HG03521 (cell line): Measurements from ENCODE around the gene ARRB1.
"Not testable (repeated sequence)": the region's sequence is repeated elsewhere in the genome, so short reads cannot be mapped to it uniquely, and the experiment has no call there.

Experiments
- ATAC-seq: cut with Tn5 transposase; IDR thresholded peaks from one replicate; pipeline ENCODE4 v1.9.1; 2021; ENCODE audit warnings: mild to moderate bottlenecking, moderate library complexity; ENCODE audit not compliant: unreplicated experiment

The ARRB1 gene

DNA sequence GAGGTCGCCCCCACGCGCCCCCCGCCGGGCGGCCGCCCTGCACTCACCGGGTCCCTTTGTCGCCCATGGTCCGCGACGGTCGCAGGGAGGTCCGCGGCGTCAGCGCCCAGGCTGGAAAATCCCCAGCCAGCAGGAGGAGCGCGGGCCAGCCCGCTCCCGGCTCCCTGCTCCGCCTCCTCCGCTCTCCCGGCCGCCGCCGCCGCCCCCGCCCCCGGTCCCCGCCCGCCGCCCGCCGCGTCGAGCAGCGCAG is at the start of gene ARRB1:
Gene ARRB1 (minus strand): TSS at position 121 of the 250 bp plus-strand sequence. CDS start 54 bp downstream, at position 67.
- ATAC-seq: no peak

DNA sequence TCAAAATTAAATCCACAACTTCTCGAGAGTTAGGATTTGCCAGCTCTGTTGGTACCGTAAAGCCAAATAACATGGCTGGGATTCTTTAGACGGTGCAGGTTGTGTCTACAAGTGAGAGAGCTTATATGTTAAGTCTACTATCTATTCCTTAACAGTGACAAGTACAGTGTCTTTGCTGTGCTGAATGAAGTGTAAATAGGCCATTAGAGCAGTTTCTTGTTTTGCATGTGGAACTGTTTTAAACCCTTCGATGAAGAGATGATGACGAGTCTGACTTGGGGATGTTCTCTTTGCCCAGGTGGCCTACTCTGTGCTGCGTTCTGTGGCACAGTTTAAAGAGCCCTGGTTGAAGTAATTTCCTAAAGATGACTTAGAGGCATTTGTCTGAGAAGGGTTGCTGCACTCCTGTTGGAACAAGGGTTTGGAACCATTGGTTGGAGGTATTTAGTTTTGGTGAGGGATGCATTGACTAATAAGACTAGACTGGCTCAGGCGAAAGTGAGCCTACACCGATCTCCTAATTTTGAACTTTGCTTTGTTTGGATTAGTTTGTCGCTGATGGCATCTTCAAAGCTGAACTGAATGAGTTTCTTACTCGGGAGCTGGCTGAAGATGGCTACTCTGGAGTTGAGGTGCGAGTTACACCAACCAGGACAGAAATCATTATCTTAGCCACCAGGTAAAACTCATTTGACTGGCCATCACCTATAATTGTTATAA is 48.8 kb upstream of the ARRB1 start:
- no peak for ATAC-seq

DNA sequence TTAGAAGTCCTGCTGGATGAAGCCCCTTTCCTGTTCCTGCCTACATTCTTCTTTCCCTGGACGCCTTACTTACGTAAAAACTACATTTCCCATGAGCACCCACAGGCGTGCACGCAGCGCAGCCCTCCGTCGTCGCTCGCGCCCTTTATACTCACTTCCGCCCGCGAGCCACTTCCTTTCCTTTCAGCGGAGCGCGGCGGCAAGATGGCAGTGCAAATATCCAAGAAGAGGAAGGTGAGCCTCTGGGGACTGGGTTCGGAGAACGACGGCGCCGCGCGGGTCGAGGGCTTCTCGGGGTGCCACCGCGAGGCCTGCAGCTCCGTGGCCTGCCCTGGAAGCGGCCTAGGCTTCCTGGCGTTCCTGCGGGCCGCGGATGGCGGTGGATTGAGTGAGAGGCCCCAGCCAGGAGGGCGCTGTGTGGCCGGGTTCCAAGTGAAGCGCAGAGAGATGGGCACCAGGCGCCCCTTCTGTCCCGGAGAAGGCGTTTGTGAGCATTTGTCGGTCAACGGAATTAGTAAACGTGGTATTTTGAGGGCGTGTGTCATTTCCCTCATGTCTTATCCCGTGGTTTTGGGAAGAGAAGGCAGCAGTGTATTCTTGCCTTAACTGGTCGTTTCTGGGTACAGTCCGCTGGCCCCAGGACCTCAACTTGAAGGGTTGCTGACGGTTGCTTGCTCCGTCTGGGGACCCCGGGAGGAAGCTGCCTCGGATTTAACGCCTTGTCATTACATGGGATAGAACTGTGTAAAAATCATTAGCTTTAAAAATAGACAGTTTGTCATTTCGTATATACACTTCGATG is 48.1 kb upstream of the ARRB1 start, which contains the start of gene RPS3:
Gene RPS3 (plus strand): TSS at position 175 of the 802 bp plus-strand sequence. CDS start 30 bp downstream, at position 205.
- peak; percentile 85 for ATAC-seq

DNA sequence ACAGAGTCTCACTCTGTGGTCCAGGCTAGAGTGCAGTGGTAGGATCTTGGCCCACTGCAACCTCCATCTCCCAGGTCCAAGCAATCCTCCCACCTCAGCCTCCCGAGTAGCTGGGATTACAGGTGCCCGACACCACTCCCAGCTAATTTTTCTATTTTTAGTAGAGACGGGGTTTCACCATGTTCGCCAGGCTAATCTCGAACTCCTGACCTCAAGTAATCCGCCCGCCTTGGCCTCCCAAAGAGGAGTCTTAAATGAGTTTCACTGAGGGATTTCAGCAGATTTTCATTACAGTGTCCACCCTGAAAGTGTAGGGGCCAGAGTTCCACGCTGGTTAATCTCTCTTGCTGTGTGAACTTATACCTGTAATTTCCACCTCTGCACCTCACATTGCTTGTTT is 47.4 kb upstream of the ARRB1 start:
- no peak for ATAC-seq

GRCh38 chr11:75394085-75394840 is 42.8 kb upstream of the ARRB1 start:
- no peak for ATAC-seq

DNA sequence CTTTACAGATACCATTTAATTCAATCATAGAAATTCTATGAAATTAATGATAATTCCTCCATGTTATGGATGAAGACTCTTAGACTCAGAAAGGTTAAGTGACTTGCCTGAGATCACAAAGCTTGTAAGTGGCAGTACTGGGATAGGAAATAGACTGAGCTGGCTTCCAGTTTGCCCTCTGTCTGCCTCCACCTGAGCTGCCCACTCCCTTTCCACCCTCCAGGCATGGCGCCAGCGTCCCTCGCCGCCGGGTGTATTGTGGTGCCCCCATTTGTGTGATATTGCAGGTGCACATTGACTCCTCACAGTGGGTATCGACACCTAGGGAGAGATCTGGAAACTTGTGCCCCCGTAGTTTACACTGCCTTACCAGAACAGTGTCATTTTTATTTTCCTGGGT is 38.5 kb upstream of the ARRB1 start:
- no peak for ATAC-seq

DNA sequence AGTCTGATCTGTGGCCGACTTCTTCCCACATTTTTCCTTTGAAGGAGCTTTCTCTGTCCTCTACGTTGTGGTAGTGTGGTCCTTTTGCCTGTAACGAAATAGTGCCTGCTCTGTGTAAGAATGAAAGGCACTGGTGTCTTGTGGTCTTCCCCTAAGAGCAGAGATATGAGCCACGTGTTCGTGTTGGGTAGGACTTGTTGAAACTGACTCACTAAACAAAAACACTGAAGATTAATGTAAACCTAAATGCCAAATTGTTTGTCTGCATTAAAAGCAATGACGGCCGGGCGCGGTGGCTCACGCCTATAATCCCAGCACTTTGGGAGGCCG is 37.8 kb upstream of the ARRB1 start:
- ATAC-seq: no peak

GRCh38 chr11:75388386-75389275 is 37.2 kb upstream of the ARRB1 start:
- ATAC-seq: no peak

- ATAC-seq: no peak
Measured at GRCh38 chr11:75387736-75388294, 36.4 kb upstream of the ARRB1 start.

DNA sequence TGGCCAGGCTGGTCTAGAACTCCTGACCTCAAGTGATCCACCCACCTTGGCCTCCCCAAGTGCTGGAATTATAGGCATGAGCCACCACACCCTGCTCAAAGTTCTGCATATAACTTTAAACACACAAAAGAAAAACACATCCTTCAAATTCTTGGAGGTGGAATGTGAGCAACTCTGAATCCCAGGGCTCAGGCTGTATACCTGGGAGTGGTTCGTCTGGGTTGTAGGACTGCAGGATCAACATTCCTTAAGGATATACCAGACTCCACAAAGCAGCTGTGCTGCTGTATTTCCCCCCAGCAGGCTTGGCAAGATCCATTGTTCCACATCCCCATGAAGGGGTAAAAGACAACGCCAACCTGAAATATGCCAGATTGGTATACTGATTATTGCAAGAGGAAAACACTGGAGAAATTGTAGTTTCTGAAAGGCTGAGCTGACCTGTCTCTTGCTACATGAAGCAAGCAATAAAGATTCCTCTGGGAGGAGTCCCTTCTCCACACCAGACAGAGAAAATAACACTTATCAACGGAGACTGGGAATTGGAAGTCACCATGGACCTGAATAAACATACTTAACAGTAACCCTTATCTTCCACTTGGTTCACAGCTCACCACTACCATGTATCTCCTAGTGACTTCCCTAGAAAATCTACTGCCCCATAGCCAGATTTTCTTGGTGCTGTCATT is 35.6 kb upstream of the ARRB1 start:
- ATAC-seq: no peak

GRCh38 chr11:75384438-75385080 is 33.1 kb upstream of the ARRB1 start:
- ATAC-seq: no peak

DNA sequence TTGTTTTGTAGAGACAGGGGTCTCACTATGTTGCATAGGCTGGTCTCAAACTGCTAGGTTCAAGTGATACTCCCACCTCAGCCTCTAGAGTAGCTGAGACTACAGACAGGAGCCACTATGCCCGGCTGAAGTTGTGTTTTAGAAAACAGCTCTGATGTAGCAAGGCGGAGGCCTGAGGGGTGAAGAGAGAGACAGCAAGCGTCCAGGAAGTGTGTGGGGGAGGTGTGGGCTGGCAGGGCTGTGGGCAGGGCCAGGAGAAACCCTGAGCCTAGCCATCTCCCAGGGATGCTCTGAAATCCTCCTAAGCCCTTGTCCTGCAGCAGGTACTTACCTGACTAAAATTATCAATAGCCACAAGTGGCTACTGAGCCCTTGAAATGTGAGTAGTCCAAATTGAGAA is 31.8 kb upstream of the ARRB1 start:
- no peak for ATAC-seq

DNA sequence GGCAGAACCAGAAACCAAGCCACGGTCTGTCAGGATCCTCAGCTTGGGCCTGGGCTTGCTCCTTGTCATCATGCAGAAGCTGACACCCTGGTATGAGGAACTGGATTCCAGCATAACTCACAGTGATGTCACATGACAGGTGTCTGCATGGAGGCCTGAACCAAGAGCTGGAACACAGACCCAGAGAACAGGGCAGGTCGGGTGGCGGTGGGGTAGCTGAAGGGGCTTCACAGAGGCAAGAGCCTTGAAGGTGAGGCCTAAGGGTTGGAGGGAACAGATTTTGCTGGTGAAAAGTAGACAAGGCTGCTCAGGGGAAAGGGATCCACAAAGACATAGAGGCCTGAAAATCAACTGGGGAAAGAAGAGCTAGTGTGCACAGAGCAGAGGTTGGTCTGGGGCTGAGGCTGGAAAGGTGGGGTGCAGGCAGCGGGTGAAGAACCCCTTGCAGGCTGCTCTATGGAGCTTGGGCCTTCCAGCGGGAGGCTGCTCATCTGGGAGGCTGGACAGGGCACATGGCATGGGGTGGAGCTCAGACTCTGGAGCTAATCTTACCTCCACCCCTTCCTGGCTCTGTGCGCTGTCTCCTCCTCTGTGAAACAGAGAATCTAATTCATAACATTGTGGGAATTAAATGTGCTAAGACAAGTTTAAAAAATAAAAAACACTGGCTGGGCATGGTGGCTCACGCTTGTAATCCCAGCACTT is 29.4 kb upstream of the ARRB1 start:
- ATAC-seq: no peak

GRCh38 chr11:75380245-75380644 is 28.8 kb upstream of the ARRB1 start:
- no peak for ATAC-seq

DNA sequence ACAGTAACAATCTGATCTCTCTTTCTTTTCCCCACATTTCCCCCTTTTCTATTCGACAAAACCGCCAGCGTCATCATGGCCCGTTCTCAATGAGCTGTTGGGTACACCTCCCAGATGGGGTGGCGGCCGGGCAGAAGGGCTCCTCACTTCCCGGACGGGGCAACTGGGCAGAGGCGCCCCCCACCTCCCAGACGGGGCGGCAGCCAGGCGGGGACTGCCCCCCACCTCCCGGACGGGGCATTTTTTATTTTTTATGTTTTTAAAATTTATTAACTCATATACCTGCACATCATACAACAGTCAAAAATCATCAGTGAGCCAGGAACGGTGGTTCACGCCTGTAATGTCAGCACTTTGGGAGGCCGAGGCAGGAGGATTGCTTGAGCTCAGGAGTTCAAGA is 27.3 kb upstream of the ARRB1 start:
- ATAC-seq: not testable (repeated sequence)

DNA sequence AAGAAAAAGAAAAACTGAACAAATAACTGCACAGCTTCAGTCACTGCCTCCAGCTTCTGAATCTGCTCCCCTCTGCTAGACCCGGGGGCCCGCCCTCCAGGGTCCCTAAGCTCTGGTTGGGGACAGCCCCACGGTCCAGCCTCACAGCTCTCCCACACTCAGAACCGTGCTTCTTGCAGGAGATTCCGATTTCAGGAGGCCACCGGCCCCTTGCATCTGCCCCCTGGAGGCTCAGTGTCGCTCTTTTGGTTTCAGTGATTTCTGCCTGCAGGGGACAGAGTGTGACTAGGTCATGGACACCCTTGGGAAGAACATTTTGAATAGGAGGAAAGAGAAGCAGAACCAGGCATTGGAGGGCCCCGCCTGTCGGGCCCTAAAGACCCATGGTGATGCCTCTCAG is 24.7 kb upstream of the ARRB1 start:
- no peak for ATAC-seq

GRCh38 chr11:75375626-75376025 is 24.2 kb upstream of the ARRB1 start:
- ATAC-seq: no peak

DNA sequence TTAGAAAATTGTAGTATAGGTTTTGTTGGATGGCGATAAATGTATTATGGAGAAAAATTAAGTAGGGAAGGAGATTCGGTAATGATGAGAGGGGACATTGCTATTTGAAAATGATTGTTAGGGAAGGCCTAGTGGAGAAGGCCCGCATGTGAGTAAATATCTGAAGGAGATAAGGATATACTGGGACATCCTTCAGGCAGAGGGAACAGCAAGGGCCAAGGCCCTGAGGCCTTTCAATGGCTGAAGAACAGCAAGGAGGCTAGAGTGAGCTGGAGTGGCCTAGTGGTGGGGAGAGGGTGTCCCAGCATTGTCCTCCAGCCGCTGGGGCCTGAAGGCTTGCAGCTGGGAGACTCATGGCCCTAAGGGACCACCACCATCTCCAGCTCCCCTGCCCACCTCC is 23.2 kb upstream of the ARRB1 start:
- no peak for ATAC-seq

DNA sequence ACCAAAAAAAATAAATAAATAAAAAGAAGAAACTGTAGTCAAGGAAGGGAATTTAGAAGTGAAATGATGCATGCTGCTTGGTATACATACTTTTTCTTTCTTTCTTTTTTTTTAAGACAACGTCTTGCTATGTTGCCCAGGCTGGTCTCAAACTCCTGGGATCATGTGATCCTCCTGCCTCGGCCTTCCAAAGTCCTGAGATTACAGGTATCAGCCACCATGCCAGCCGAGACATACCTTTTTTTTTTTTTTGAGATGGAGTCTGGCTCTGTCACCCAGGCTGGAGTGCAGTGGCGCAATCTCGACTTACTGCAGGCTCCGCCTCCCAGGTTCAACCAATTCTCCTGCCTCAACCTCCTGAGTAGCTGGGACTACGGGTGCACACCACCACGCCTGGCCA is 21.7 kb upstream of the ARRB1 start:
- no peak for ATAC-seq
